Naive thymus-derived CD8-positive, alpha-beta T cell (primary cell): ENCODE results near the gene BEX3. TPM values are rescaled to one million over a fixed set of nuclear protein-coding genes. Genes with fewer than 3 reads are reported as not detected.

Source experiments
- ATAC-seq, 2 donors: fragments of 150-1000 bp; cut with Tn5 transposase in 1 of 2; sonication (Bioruptor Pico), chemical (Tn5 transposase) in 1 of 2; 1 replicate in 1 of 2; 2 replicates in 1 of 2; pipeline ENCODE4 v1.10.0; 2021; ENCODE audit warnings: mild to moderate bottlenecking in 2 of 2, moderate library complexity in 2 of 2
- POLR2A ChIA-PET: fragments of 350-600 bp; sonication (Branson Sonifier 250); formaldehyde crosslinking; loops from one replicate; lab custom pipeline; 2021; ENCODE audit warnings: antibody characterized with exemption; lab: Charles Lee
- DNase-seq, 10 donors: peaks; one replicate each; pipeline versions ENCODE4 v3.0.0 to v3.0.0-alpha.2; 2020 to 2022
- H3K27ac Mint-ChIP-seq, 10 donors: one replicate each; pipeline ENCODE4 v1.8.0; 2020 to 2022; ENCODE audit warnings: mild to moderate bottlenecking in 10 of 10, mixed read lengths in 10 of 10, moderate library complexity in 4 of 10, inconsistent platforms in 1 of 10
- H3K27me3 Mint-ChIP-seq, 5 donors: one replicate each; pipeline ENCODE4 v1.8.0; 2021 to 2022; ENCODE audit warnings: mixed read lengths in 5 of 5
- H3K36me3 Mint-ChIP-seq, 3 donors: one replicate each; pipeline ENCODE4 v1.8.0; 2020 to 2022; ENCODE audit warnings: mixed read lengths in 3 of 3, mild to moderate bottlenecking in 2 of 3, inconsistent platforms in 1 of 3
- H3K4me1 Mint-ChIP-seq, 4 donors: one replicate each; pipeline ENCODE4 v1.8.0; 2021 to 2022; ENCODE audit warnings: mixed read lengths in 4 of 4
- H3K4me3 Mint-ChIP-seq, 10 donors: one replicate each; pipeline ENCODE4 v1.8.0; 2020 to 2022; ENCODE audit warnings: mild to moderate bottlenecking in 10 of 10, mixed read lengths in 10 of 10, moderate library complexity in 6 of 10, inconsistent platforms in 1 of 10
- H3K9me3 Mint-ChIP-seq, 9 donors: one replicate each; pipeline ENCODE4 v1.8.0; 2020 to 2022; ENCODE audit warnings: mixed read lengths in 9 of 9, mild to moderate bottlenecking in 3 of 9, inconsistent platforms in 1 of 9, moderate library complexity in 1 of 9
- polyA plus RNA-seq, 3 donors: library from polyadenylated mRNA; unstranded; fragments of 300-500 nt; fragmentation: Illumina TruSeq; gene quantifications; one replicate each; pipeline ENCODE4 v1.2.3, GENCODE V29; 2021
- total RNA-seq, 8 experiments: library from RNA in 2 of 8; stranded (reverse) in 2 of 8; gene quantifications; one replicate each; pipeline ENCODE4 v1.2.3 and lab custom pipeline; 2021 to 2026

BEX3 gene
- total and polyA plus RNA-seq, 5 experiments from 2014 or later: 33.8 to 136 (median 92.6) TPM

GRCh38 chrX:103413705-103414387 is 37.5 kb downstream of the BEX3 start:
- DNase-seq (no peak), ATAC-seq (no peak)
- Mint-ChIP-seq H3K9me3 (no peaks in the 10 kb centered on the region), H3K27ac (no peak overlapping the region), H3K4me3 (no peak overlapping the region), H3K36me3 (peaks cover 0 to 5% (median 0%) of the 10 kb centered on the region in 3 donors), H3K4me1 (no peaks in the 10 kb centered on the region), H3K27me3 (peaks cover 2 to 14% (median 4%) of the 10 kb centered on the region in 5 donors)
- POLR2A ChIA-PET: no interaction called here

DNA sequence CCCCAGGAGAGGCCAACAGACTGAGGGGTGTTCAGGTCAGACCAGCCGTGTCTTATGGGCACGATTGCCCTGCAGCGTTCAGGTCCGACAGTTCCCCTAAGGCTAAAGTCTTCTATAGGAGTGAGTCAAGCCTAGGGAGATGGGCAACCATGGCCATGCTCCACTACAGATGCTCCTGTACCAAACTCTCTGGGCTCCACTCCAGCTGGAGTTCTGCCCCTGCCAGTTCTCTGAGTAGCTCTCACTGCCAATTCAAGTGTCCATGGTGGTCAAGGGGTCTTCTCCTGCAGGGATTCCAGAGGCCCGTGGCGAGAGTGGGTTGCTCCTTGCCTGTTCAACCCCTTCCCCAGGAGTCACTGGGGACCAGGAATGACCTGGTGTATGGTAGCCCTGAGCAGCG is 38.2 kb downstream of the BEX3 start:
- ATAC-seq (no peak), DNase-seq (no peak)
- Mint-ChIP-seq H3K36me3 (peaks cover 0 to 5% (median 0%) of the 10 kb centered on the region in 3 donors), H3K4me1 (no peaks in the 10 kb centered on the region), H3K9me3 (no peaks in the 10 kb centered on the region), H3K4me3 (no peak overlapping the region), H3K27me3 (peaks cover 2 to 10% (median 2%) of the 10 kb centered on the region in 5 donors), H3K27ac (no peak overlapping the region)
- POLR2A ChIA-PET: no interaction called here

DNA sequence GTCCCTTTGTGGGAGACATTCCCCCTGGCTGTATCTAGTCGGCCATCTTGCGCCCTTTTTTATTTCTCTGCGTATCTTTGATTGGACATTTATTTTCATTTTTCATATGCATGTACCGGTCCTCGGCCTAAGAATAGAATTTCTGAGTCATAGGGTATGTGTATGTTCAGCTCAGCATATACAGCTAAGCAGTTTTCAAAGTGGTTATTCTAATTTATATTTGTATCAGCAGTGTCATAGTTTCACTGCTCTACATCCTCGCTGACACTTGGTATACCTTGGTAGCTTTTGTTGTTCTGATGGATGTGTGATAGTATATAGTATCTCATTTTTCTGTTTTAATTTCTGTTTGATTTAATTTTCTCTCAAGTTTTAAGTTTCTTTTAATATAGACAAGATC is 38.7 kb downstream of the BEX3 start:
- Mint-ChIP-seq H3K27ac (no peak overlapping the region), H3K4me1 (no peaks in the 10 kb centered on the region), H3K36me3 (peaks cover 0 to 5% (median 0%) of the 10 kb centered on the region in 3 donors), H3K4me3 (no peak overlapping the region), H3K27me3 (peaks cover 0 to 7% (median 2%) of the 10 kb centered on the region in 5 donors), H3K9me3 (no peaks in the 10 kb centered on the region)
- no peak for DNase-seq
- POLR2A ChIA-PET: no interaction called here
- no peak for ATAC-seq

- Mint-ChIP-seq H3K4me3 (no peak overlapping the region), H3K9me3 (no peaks in the 10 kb centered on the region), H3K4me1 (no peaks in the 10 kb centered on the region), H3K27ac (no peak overlapping the region), H3K36me3 (peaks cover 0 to 5% (median 0%) of the 10 kb centered on the region in 3 donors), H3K27me3 (peaks cover 0 to 3% (median 0%) of the 10 kb centered on the region in 5 donors)
- no peak for ATAC-seq
- POLR2A ChIA-PET: no interaction called here
- no peak for DNase-seq
These were observed 39.2 kb downstream of the BEX3 start for GRCh38 chrX:103415528-103415927.

DNA sequence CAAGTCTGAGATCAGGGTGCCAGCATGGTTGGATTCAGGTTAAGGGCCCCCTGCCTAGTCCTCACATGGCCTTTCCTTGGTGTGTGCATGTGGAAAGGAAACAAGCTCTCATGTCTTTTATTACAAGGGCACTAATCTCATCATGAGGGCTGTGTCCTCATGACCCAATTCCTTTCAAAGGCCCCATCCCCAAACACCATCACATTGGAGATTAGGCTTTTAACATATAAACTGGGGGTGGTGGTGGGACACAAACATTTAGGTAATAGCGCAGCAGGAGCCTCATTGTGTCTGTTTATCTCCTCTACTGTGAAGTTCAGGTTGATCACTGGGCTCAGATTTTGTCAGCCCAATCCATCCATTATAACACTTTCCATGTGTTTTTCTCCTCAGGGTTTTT is 41.0 kb downstream of the BEX3 start:
- DNase-seq (no peak), ATAC-seq (no peak)
- Mint-ChIP-seq H3K27ac (peak overlapping the region in 1 of 10 donors; percentile 3), H3K9me3 (no peaks in the 10 kb centered on the region), H3K4me1 (no peaks in the 10 kb centered on the region), H3K27me3 (peaks cover 0 to 9% (median 0%) of the 10 kb centered on the region in 5 donors), H3K4me3 (no peak overlapping the region), H3K36me3 (peaks cover 0 to 5% (median 0%) of the 10 kb centered on the region in 3 donors)
- POLR2A ChIA-PET: no interaction called here

DNA sequence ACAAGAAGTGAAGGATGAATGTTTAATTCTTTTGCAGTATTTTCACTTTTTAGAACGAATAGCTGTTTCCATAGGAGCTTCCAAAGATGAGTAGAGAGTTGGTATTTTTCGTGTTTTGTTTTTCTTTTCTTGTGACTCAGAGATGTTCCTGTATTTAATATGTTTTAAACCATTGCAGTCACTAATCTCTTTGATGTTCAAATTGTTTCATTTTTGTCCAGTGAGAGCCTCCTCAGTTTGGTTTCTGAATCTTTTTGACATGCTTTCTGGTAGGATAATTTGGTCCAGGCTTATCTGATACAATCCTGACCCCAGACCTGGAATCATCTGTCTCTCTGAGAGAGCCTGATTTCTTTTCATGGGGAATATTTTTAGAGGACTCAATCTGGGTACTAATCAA is 41.6 kb downstream of the BEX3 start:
- H3K27ac Mint-ChIP-seq: no peak overlapping the region
- no peak for DNase-seq
- POLR2A ChIA-PET: no interaction called here
- no peaks in the 10 kb centered on the region for H3K9me3 Mint-ChIP-seq
- no peak overlapping the region for H3K4me3 Mint-ChIP-seq
- no peak for ATAC-seq
- peaks cover 0 to 9% (median 0%) of the 10 kb centered on the region in 5 donors for H3K27me3 Mint-ChIP-seq
- H3K4me1 Mint-ChIP-seq: no peaks in the 10 kb centered on the region
- H3K36me3 Mint-ChIP-seq: peaks cover 0 to 5% (median 0%) of the 10 kb centered on the region in 3 donors

DNA sequence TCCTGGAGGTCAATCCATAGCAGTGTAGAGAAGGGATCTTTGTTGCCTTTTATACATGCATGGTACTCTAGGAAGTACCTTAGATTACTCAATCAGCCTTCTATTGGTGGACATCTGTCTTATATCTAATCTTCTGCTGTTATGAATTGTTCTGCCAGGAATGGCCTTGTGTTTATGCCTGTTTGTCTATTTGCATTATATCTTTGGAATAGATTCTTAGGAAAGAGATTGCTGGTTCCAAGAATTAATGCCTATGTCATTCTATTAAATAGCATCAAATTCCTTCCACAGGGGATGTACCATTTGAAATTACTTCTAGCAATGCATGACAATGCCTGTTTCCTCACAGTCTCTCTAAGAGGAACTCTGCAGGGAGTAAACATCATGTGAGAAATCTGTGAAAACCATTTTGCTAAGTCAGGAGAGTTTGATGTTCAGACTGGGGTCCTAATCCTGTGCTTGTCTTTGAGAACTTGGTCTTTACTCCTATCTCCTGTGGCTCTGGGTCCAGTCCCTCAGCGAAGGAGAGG is 42.5 kb downstream of the BEX3 start:
- no peaks in the 10 kb centered on the region for H3K4me1 Mint-ChIP-seq
- no peaks in the 10 kb centered on the region for H3K9me3 Mint-ChIP-seq

GRCh38 chrX:103423955-103424638 is 47.8 kb downstream of the BEX3 start:
- Mint-ChIP-seq H3K27ac (no peak overlapping the region), H3K4me3 (no peak overlapping the region), H3K4me1 (no peaks in the 10 kb centered on the region), H3K27me3 (peaks cover 0 to 9% (median 0%) of the 10 kb centered on the region in 5 donors), H3K36me3 (no peaks in the 10 kb centered on the region), H3K9me3 (no peaks in the 10 kb centered on the region)
- no peak for ATAC-seq
- DNase-seq: no peak
- POLR2A ChIA-PET: no interaction called here

More for the DNA sequence above, 42.5 kb downstream of the BEX3 start:
- Mint-ChIP-seq H3K36me3 (peaks cover 0 to 5% (median 0%) of the 10 kb centered on the region in 3 donors), H3K27me3 (peaks cover 0 to 9% (median 0%) of the 10 kb centered on the region in 5 donors), H3K27ac (peak overlapping the region in 1 of 10 donors; percentile 77), H3K4me3 (no peak overlapping the region)
- POLR2A ChIA-PET: no interaction called here
- no peak for DNase-seq
- no peak for ATAC-seq

Other genes starting within 250 kb of the BEX3 start
- gene BEX4, start 161.4 kb upstream of the BEX3 start, total RNA-seq: 10 to 100 TPM; 54.3 to 57.2 TPM
- 100 to 1,000 TPM in 2 of 3 donors, 10 to 100 TPM in 1; 92.9 to 115 (median 106) TPM for gene BEX4, start 161.4 kb upstream of the BEX3 start, polyA plus RNA-seq
- 10 to 100 TPM; 25.2 to 26.8 TPM for gene TCEAL8, start 121.4 kb upstream of the BEX3 start, total RNA-seq
- 10 to 100 TPM; 66.4 to 71.4 (median 69.3) TPM for gene TCEAL8, start 121.4 kb upstream of the BEX3 start, polyA plus RNA-seq
- not detected for gene TCEAL5, start 99.8 kb upstream of the BEX3 start, total RNA-seq
- gene TCEAL5, start 99.8 kb upstream of the BEX3 start, polyA plus RNA-seq: not detected
- 10 to 100 TPM; 30.3 to 33.8 TPM for gene BEX2, start 65.5 kb upstream of the BEX3 start, total RNA-seq
- 10 to 100 TPM; 87.5 to 98.5 (median 92.1) TPM for gene BEX2, start 65.5 kb upstream of the BEX3 start, polyA plus RNA-seq
- not detected for gene TCEAL7, start 46.3 kb upstream of the BEX3 start, total RNA-seq
- not detected for gene TCEAL7, start 46.3 kb upstream of the BEX3 start, polyA plus RNA-seq
- gene TCEAL9, start 20.0 kb upstream of the BEX3 start, total RNA-seq: 1 to 10 TPM; 1.3 to 2.0 TPM
- 1 to 10 TPM; 3.3 to 5.2 (median 3.5) TPM for gene TCEAL9, start 20.0 kb upstream of the BEX3 start, polyA plus RNA-seq
- not detected for gene RAB40A, start 143.0 kb downstream of the BEX3 start, total RNA-seq
- under 1 TPM in 1 of 3 donors, not detected in 2; 0.15 TPM for gene RAB40A, start 143.0 kb downstream of the BEX3 start, polyA plus RNA-seq
- gene TCEAL4, start 209.0 kb downstream of the BEX3 start, total RNA-seq: 10 to 100 TPM; 15.9 to 17.2 TPM
- gene TCEAL4, start 209.0 kb downstream of the BEX3 start, polyA plus RNA-seq: 10 to 100 TPM; 16.5 to 28.0 (median 20.8) TPM
- gene TCEAL3, start 231.4 kb downstream of the BEX3 start, total RNA-seq: 1 to 10 TPM; 9.1 TPM
- gene TCEAL3, start 231.4 kb downstream of the BEX3 start, polyA plus RNA-seq: 10 to 100 TPM in 2 of 3 donors, 1 to 10 TPM in 1; 7.4 to 11.9 (median 10.2) TPM